ENCODE data around the gene RFNG.
A peak's percentile ranks its signal among the peaks of the same experiment; 100 is the strongest.

Gene RFNG

GRCh38 chr17:82077617-82078358 is 26.2 kb upstream of the RFNG start:
- DNase-seq (ENCODE audit: low read depth in 2 of 2): no peak

- DNase-seq (ENCODE audit: low read depth in 2 of 2): no peak
These were observed 25.4 kb upstream of the RFNG start for GRCh38 chr17:82076785-82077591.

GRCh38 chr17:82076018-82076784 is 24.6 kb upstream of the RFNG start:
- DNase-seq (ENCODE audit: low read depth in 2 of 2): no peak

- no peak for DNase-seq (ENCODE audit: low read depth in 2 of 2)
These were observed 21.8 kb upstream of the RFNG start for GRCh38 chr17:82073446-82073845.

- DNase-seq (ENCODE audit: low read depth in 2 of 2): no peak
These were observed 21.2 kb upstream of the RFNG start for GRCh38 chr17:82072827-82073226.

- no peak for DNase-seq (ENCODE audit: low read depth in 2 of 2)
These were observed 19.0 kb upstream of the RFNG start for GRCh38 chr17:82070611-82071010.

- peak; percentile 25 to 37 for DNase-seq (ENCODE audit: low read depth in 2 of 2)
These were observed 14.2 kb upstream of the RFNG start, which contains the start of gene DUS1L for GRCh38 chr17:82065638-82066303. Gene DUS1L, minus strand, starts transcription at chr17:82065804. Its CDS starts 745 bp downstream, at chr17:82065059.

- DNase-seq (ENCODE audit: low read depth in 2 of 2): no peak
These were observed 13.6 kb upstream of the RFNG start for GRCh38 chr17:82065193-82065637.

DNA sequence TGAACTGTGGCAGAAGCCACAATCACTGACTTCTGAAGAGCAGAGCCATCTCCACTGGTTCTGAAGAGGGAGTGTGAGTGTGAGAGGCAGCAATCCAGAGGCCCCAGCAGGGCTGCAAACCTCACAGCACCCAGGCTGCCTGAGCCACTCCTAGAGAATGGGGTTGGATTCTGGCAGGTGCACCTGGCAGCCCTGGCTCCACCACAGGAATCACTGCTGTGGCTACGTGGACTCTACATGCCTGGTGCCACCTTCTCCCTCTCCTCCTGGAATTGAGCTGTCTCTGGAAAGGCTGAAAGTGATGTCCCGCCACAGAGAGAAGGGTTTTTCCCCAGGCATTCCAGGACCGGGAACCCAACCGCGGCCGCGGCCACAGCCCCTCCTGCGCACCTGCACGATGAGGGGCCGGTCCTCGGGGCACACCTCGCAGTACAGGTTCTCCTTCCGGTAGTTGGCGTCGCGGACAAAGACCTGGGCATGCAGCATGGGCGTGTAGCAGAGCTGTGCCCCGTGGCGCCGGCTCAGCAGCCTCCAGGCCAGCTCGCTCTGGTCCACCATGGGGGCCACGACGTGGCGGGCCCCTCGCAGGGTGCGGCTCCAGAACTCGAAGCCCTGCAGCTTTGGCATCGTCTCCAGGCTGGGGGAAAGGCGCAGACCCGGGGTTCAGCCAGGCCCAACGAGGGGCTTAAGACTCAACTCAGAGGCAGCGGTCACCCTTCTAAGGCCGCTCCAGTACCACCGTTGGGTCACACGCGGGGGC is 13.0 kb upstream of the RFNG start:
- DNase-seq (ENCODE audit: low read depth in 2 of 2): no peak

- no peak for DNase-seq (ENCODE audit: low read depth in 2 of 2)
These were observed 12.1 kb upstream of the RFNG start for GRCh38 chr17:82063424-82064415.

- DNase-seq (ENCODE audit: low read depth in 2 of 2): no peak
These were observed 11.4 kb upstream of the RFNG start for GRCh38 chr17:82062984-82063368.

- no peak for DNase-seq (ENCODE audit: low read depth in 2 of 2)
These were observed 10.7 kb upstream of the RFNG start for GRCh38 chr17:82062076-82062983.

DNA sequence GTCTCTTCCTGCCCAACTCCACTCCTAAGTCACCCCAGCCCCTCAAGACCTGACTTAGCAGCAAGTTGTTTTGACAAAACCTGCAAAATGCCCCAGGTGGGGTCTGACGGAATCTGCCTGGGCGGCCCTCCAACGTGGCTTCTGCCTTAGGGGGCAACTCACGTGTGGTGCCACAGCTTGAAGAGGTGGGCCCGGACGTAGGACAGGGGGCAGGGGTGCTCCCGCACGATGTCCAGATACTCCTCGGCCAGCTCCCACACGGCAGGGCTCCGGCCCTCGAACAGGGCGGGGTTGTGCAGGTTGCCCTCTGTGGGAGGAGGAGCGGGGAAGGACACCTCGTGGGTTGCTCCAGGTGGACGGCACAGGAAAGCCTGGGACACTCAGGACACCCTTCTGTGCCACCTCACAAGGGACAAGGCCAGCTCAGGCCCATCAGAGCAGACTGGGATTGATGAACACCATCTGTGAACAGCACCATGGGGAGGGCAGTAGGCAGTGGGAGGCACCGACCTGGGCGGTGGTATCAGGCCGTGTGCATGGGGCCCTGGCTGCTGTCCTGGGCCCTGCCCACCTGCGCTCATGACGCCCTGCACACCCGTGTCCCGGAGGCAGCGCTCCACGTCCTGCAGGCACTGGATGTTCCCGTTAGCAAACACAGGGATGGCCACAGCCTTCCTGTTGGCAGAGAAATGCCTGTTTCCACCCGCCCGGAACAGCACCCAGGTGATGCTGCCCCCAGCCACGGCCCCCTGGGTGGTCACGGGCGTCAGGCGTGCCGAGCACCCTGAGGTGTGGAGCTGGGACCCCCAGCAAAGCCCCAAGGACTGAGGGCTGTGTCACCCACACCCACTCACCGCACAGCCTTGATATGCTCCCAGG is 9.7 kb upstream of the RFNG start:
- no peak for DNase-seq (ENCODE audit: low read depth in 2 of 2)

GRCh38 chr17:82060614-82061013 is 9.0 kb upstream of the RFNG start:
- no peak for DNase-seq (ENCODE audit: low read depth in 2 of 2)

DNA sequence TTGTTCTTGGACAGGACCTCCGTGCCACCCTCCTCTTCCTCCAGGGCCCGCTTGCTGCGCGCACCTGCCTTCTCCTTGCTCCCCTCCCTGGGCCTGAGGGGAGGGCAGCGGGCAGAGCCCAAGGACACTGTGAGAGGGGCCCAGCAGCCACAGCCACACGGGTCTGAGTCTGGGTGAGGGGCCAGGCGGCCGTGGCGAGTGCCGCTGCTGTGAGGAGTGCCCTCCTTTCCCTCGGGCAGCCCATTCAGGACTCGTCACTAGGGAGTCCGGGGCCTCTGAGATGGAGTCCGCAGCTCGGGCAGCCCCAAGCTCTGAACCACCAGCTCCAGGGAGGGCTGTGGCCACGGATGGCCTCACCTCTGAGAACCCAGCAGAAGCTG is 8.4 kb upstream of the RFNG start:
- DNase-seq (ENCODE audit: low read depth in 2 of 2): no peak

DNA sequence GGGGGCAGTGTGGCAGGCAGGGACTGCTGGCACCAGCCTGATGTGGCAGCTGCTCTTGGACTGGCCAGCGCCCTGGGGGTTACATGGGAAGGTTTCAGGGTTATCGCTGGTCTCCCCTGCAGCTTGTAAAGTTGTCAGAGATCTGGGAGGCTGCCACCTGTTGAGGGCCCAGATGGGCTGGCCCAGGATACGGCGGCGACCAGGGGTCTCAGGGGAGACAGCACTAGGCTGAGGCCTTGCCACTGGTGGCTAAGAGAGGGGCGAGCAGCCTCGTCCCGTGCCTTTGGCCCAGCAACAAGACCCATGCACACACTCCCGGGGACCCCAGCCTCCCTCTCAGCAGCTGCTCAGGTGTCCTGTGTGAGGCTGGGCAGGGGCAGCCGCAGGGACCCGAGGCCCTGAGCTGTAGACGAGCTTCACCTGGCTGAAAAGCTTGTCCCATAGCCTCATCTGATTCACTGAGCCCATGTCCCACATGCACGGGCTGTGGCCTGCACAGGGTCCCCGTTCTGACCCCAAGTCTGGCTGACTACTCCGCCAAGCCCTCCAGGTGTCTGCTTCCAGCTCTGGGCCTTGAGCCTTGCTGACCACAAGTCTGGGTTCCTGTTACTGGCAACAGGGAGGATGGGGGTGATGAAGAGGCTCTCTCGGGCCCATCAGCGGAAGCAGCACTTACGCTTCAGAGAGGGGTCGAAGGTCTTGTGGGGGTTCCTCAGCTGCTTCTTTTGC is 7.8 kb upstream of the RFNG start:
- DNase-seq (ENCODE audit: low read depth in 2 of 2): no peak

GRCh38 chr17:82058855-82059249 is 7.2 kb upstream of the RFNG start:
- DNase-seq (ENCODE audit: low read depth in 2 of 2): no peak

All from activated CD8-positive, alpha-beta memory T cell treated with anti-CD3 and anti-CD28 coated beads for 4 hours (primary cell).